PC-9 (cell line): ENCODE data around the gene CPB1. TPM values are rescaled to one million over a fixed set of nuclear protein-coding genes. Genes with fewer than 3 reads are reported as not detected.

Experiments
- BruUV-seq: library from RNA; stranded (reverse); fragments of 400-500 nt; replicated peaks from 2 replicates; lab custom pipeline; 2021; lab: Mats Ljungman, UMichigan
- CTCF ChIA-PET: fragments of 300-600 bp; sonication (Branson Sonifier 250); formaldehyde crosslinking; loops from one replicate; lab custom pipeline; 2022; ENCODE audit warnings: antibody characterized with exemption; lab: Charles Lee
- POLR2A ChIA-PET: fragments of 300-600 bp; sonication (Branson Sonifier 250); formaldehyde crosslinking; loops from one replicate; lab custom pipeline; 2022; ENCODE audit warnings: antibody characterized with exemption; ENCODE audit not compliant: unreplicated experiment; lab: Charles Lee
- DNase-seq, 2 experiments: peaks; one replicate each; pipeline versions ENCODE4 v3.0.0 to v3.0.0-alpha.2; 2015 to 2022; ENCODE audit warnings: mixed read lengths in 1 of 2
- H2AFZ ChIP-seq: fragments of 200-600 bp; sonication (generic); 2 replicates; pipeline ENCODE4 v1.8.1; 2017; ENCODE audit warnings: antibody characterized with exemption
- H3F3A ChIP-seq: fragments of 200-600 bp; sonication (generic); 2 replicates; pipeline ENCODE4 v1.8.1; 2017; ENCODE audit warnings: antibody characterized with exemption, mild to moderate bottlenecking, low read depth; ENCODE audit not compliant: insufficient read depth
- H3K27ac ChIP-seq: fragments of 200-600 bp; sonication (generic); 2 replicates; pipeline ENCODE4 v1.6.1; 2016; ENCODE audit warnings: mixed run types
- H3K27me3 ChIP-seq: fragments of 200-600 bp; sonication (generic); 2 replicates; pipeline ENCODE4 v1.6.1; 2016; ENCODE audit warnings: low read depth, mixed run types; ENCODE audit not compliant: insufficient read depth
- H3K36me3 ChIP-seq: fragments of 200-600 bp; sonication (generic); 2 replicates; pipeline ENCODE4 v1.6.1; 2016; ENCODE audit warnings: low read depth, mixed run types
- H3K4me1 ChIP-seq: fragments of 200-600 bp; sonication (generic); replicated peaks from 2 replicates; pipeline ENCODE4 v1.6.1; 2016; ENCODE audit warnings: mixed run types; ENCODE audit not compliant: insufficient read depth
- H3K4me2 ChIP-seq: fragments of 200-600 bp; sonication (generic); 2 replicates; pipeline ENCODE4 v1.6.1; 2017; ENCODE audit warnings: mixed run types
- H3K4me3 ChIP-seq: fragments of 200-600 bp; sonication (generic); 2 replicates; pipeline ENCODE4 v1.6.1; 2016; ENCODE audit warnings: mixed run types
- H3K79me2 ChIP-seq: fragments of 200-600 bp; sonication (generic); 2 replicates; pipeline ENCODE4 v1.6.1; 2017; ENCODE audit warnings: low read depth, mixed run types
- H3K9me2 ChIP-seq: fragments of 200-600 bp; sonication (generic); 2 replicates; pipeline ENCODE4 v1.8.1; 2017; ENCODE audit warnings: mild to moderate bottlenecking; ENCODE audit not compliant: insufficient read depth
- H3K9me3 ChIP-seq: fragments of 200-600 bp; sonication (generic); 2 replicates; pipeline ENCODE4 v1.8.1; 2016; ENCODE audit warnings: low read depth; ENCODE audit not compliant: insufficient read depth
- H4K20me1 ChIP-seq: fragments of 200-600 bp; sonication (generic); 2 replicates; pipeline ENCODE4 v1.8.1; 2017; ENCODE audit not compliant: insufficient read depth
- CTCF ChIP-seq: fragments of 200-600 bp; sonication (generic); conservative IDR thresholded peaks from 2 replicates; pipeline ENCODE4 v1.6.1; 2017; ENCODE audit warnings: mixed run types, antibody characterized with exemption, mild to moderate bottlenecking, moderate library complexity
- EZH2 ChIP-seq: fragments of 200-600 bp; sonication (generic); IDR thresholded peaks from 2 replicates; pipeline ENCODE4 v1.8.0; 2017; ENCODE audit warnings: antibody characterized with exemption, low read depth
- intact Hi-C: fragments of 100-400 bp; cut with micrococcal nuclease; formaldehyde crosslinking; loops from one replicate; pipeline ENCODE4 v1.10.0; 2022; ENCODE audit not compliant: unreplicated experiment
- total RNA-seq: library from RNA; stranded (reverse); gene quantifications from 2 replicates; pipeline ENCODE4 v1.2.3, GENCODE V29; 2021

Gene CPB1
- total RNA-seq, 1 experiment from 2014 or later = not detected

DNA sequence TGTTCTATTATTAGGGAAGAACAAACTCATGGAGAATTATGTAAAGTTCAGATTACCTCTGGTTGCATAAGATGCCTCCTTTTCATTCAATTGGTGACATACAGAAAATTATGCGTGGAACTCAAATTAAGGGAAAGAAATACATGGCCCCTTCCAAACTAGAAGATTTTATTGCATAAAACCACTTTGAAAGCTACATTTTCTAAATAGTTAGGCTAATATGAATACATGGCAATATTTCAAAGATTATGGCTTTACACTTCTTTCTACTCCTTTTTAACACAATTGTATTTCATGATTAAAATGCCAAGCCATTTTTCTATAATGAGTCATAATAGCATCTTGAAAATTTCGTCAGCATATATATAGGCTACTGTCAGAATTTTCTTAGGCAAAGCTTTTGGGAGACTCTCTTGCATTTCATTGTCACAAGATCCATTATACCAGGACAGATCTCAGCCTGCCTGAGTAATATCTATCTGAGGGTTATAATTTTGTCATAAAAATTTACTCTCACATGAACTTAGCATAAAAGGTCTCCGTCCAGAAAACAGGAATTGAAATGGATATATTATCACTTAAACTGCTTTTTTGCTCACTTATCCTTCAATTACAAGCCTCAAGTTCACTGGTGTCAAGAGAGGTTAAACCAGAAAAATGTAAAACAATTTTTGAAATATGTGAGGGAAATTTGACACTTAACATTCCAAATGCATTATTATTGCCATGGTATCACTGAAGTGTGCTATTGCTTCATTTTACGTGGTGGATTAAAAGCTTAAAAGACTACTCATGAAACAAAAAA is 74.6 kb downstream of the CPB1 start:
- TF ChIP-seq CTCF (no peak), EZH2 (no peak)
- no peak overlapping the region for H3K4me3 ChIP-seq
- H2AFZ ChIP-seq = no peak overlapping the region
- no peaks in the 10 kb centered on the region for H4K20me1 ChIP-seq
- no TSS peak for BruUV-seq
- intact Hi-C loops = no loop called here
- H3K27me3 ChIP-seq = no peaks in the 10 kb centered on the region
- CTCF ChIA-PET = interaction anchor here (0.7 kb wide), 1 partner anchor 721 kb away, joined by 4 read pairs; no protein-coding TSS in a partner anchor
- H3K27ac ChIP-seq = peak overlapping the region; percentile 53
- H3K4me2 ChIP-seq = 0 out of 2 replicates have a peak overlapping the region, but pooled peaks have one; percentile 20
- no peaks in the 10 kb centered on the region for H3K79me2 ChIP-seq
- DNase-seq = no peak
- no peaks in the 10 kb centered on the region for H3K9me3 ChIP-seq
- POLR2A ChIA-PET = interaction anchor here (0.7 kb wide), 1 partner anchor 560 kb away, joined by 5 read pairs; no protein-coding TSS in a partner anchor
- H3K9me2 ChIP-seq = no peaks in the 10 kb centered on the region
- no peaks in the 10 kb centered on the region for H3F3A ChIP-seq
- H3K4me1 ChIP-seq = peaks cover 17% of the 10 kb centered on the region
- H3K36me3 ChIP-seq = no peaks in the 10 kb centered on the region

GRCh38 chr3:148903022-148903442 is 75.4 kb downstream of the CPB1 start:
- Histone ChIP-seq H4K20me1 (no peaks in the 10 kb centered on the region), H3K4me1 (peaks cover 17% of the 10 kb centered on the region), H2AFZ (no peak overlapping the region), H3K4me3 (no peak overlapping the region), H3K4me2 (0 out of 2 replicates have a peak overlapping the region, but pooled peaks have one; percentile 20), H3K27me3 (no peaks in the 10 kb centered on the region), H3K79me2 (no peaks in the 10 kb centered on the region), H3K27ac (peak overlapping the region; percentile 53; the same call in 1 of the 2 replicates), H3K9me3 (no peaks in the 10 kb centered on the region), H3F3A (no peaks in the 10 kb centered on the region), H3K9me2 (no peaks in the 10 kb centered on the region), H3K36me3 (no peaks in the 10 kb centered on the region)
- ChIA-PET CTCF (no interaction called here), POLR2A (no interaction called here)
- intact Hi-C loops = no loop called here
- TF ChIP-seq EZH2 (no peak), CTCF (no peak)
- no peak for DNase-seq
- BruUV-seq = no TSS peak

GRCh38 chr3:148903941-148904340 is 76.3 kb downstream of the CPB1 start:
- TF ChIP-seq CTCF = no peak
- POLR2A ChIA-PET = interaction anchor here (0.7 kb wide), 1 partner anchor 719 kb away, joined by 4 read pairs; no protein-coding TSS in a partner anchor
- CTCF ChIA-PET = no interaction called here

More at GRCh38 chr3:148903941-148904340, 76.3 kb downstream of the CPB1 start:
- no peaks in the 10 kb centered on the region for H3K79me2 ChIP-seq
- H3K4me2 ChIP-seq = no peak overlapping the region
- H4K20me1 ChIP-seq = no peaks in the 10 kb centered on the region
- no peaks in the 10 kb centered on the region for H3K36me3 ChIP-seq
- DNase-seq = no peak
- no peaks in the 10 kb centered on the region for H3F3A ChIP-seq
- H3K9me2 ChIP-seq = no peaks in the 10 kb centered on the region
- H2AFZ ChIP-seq = no peak overlapping the region
- peaks cover 17% of the 10 kb centered on the region for H3K4me1 ChIP-seq
- intact Hi-C loops = no loop called here
- BruUV-seq = no TSS peak
- H3K9me3 ChIP-seq = no peaks in the 10 kb centered on the region
- no peak overlapping the region for H3K27ac ChIP-seq
- no peaks in the 10 kb centered on the region for H3K27me3 ChIP-seq
- no peak overlapping the region for H3K4me3 ChIP-seq
